Stimulated activated CD4-positive, alpha-beta T cell treated with anti-CD3 and anti-CD28 coated beads, Interleukin-2, amount 100 ng/mL, for 4 hours (primary cell): ENCODE results near the gene CDH5.
"Not testable (repeated sequence)": the region's sequence is repeated elsewhere in the genome, so short reads cannot be mapped to it uniquely, and the experiment has no call there.

ENCODE experiments used
- DNase-seq: peaks from one replicate; pipeline ENCODE4 v3.0.0-alpha.2; 2020; ENCODE audit warnings: low read depth

CDH5 gene, protein sequence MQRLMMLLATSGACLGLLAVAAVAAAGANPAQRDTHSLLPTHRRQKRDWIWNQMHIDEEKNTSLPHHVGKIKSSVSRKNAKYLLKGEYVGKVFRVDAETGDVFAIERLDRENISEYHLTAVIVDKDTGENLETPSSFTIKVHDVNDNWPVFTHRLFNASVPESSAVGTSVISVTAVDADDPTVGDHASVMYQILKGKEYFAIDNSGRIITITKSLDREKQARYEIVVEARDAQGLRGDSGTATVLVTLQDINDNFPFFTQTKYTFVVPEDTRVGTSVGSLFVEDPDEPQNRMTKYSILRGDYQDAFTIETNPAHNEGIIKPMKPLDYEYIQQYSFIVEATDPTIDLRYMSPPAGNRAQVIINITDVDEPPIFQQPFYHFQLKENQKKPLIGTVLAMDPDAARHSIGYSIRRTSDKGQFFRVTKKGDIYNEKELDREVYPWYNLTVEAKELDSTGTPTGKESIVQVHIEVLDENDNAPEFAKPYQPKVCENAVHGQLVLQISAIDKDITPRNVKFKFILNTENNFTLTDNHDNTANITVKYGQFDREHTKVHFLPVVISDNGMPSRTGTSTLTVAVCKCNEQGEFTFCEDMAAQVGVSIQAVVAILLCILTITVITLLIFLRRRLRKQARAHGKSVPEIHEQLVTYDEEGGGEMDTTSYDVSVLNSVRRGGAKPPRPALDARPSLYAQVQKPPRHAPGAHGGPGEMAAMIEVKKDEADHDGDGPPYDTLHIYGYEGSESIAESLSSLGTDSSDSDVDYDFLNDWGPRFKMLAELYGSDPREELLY

DNA sequence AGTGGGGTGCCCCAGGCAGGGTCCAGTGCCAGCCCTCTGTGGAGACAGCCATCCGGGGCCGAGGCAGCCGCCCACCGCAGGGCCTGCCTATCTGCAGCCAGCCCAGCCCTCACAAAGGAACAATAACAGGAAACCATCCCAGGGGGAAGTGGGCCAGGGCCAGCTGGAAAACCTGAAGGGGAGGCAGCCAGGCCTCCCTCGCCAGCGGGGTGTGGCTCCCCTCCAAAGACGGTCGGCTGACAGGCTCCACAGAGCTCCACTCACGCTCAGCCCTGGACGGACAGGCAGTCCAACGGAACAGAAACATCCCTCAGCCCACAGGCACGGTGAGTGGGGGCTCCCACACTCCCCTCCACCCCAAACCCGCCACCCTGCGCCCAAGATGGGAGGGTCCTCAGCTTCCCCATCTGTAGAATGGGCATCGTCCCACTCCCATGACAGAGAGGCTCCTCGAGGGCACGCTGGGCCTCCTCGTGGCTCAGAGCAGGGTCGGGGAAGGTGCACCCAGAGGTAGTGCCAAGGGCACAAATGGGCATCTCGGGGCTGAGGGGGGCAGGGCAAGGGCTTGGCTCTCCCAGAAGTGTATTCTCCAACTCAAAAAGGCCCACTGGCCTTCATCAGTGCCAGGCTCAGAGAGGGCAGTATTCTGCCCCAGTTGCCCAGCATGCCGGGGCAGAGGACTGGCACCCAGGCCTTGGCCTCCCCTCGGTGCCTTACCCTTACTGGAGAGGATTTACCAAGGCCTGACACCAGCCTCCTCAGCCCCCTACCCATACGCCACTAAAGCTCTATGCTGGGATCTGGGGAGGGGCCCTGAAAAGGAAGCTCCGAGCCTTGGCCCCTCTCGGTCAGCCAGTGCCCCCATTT lies at the start of gene CDH5:
Gene CDH5 (plus strand): TSS at position 259 of the 867 bp plus-strand sequence. CDS start 12,647 bp downstream, outside the sequence.
- DNase-seq: no peak

DNA sequence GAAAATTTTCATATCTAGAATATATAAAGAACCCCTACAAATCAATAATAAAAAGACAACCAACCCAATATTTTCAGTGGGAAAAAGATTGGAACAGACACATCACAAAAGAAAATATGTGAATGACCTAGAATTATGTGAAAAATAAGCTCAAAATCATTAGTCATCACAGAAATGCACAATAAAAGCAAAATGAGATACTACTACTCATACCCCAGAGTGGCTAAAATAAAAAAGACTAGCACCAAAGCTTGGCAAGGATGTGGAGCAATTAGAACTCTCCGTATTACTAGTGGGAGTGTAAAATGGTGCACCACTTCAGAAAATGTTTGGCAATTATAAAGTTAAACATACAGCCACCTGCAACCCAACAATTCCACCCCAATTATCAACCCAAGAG lies 48.0 kb upstream of the CDH5 start:
- no peak for DNase-seq

DNA sequence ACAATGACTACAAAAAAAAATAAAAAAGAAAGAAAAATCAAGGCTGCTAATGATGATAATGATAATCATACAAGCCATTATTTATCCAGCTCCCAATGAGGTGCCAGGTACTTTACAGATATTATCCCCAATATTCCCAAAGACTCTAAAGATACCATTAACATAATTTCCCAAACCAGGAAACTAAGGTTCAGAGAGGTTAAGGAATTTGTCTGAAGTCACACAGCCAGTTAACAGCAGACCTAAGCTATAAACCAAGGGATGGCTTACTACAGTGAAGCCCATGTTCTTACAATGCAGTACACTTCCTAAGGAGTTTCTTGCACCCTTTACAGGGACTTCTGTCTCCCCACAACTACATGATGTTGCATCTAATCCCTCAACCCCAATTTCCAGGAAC lies 45.7 kb upstream of the CDH5 start:
- DNase-seq: no peak

DNA sequence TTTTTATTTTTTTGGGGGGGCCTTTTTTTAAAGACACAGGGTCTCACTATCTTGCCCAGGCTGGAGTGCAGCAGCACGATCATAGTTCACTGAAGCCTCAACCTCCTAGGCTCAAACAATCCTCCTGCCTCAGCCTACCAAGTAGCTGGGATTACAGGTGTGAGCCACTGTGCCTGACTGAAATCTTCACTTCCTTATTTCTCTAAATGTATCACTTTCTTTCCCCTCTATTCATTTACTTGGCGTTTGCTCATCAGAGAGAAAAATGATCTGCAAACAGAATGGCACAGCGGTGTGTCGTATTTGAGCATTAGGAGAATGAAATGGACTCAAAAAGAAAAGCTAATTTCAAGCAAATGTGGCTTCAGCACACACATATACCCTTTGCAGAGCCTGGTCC lies 44.3 kb upstream of the CDH5 start:
- DNase-seq: no peak

DNA sequence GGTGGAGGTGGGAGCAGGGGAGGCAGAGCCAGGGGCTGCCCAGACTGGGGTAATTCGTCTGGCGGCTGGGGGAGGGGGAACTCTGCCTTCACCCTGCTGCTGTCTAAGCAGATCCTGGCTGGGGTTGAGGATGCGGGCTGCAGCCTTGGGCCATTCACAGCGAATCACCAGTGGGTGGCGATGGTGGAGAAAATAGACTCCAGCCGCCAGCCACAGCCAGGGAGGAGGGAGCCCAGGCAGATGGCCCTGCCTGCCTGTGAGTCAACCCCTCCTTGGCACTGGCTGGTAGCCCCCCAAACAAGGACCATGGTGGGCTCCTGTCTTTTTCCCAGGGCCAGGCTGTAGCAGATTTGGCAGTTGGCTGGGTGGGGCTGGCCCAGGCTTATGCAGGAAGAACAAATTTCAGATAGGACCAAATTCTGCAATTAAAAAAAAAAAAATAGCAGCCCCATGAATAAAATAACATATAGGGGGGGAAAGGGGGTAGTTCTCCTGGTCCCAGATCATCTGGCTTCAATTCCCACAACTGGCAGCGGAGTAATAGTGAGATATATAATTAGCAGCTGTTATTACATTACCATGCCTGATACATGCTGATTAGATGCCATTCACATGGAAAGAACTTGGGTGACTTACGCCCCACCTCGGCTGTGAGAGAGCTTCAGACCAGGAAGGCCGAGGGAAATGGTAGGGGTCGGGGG lies 41.5 kb upstream of the CDH5 start:
- DNase-seq: no peak

DNA sequence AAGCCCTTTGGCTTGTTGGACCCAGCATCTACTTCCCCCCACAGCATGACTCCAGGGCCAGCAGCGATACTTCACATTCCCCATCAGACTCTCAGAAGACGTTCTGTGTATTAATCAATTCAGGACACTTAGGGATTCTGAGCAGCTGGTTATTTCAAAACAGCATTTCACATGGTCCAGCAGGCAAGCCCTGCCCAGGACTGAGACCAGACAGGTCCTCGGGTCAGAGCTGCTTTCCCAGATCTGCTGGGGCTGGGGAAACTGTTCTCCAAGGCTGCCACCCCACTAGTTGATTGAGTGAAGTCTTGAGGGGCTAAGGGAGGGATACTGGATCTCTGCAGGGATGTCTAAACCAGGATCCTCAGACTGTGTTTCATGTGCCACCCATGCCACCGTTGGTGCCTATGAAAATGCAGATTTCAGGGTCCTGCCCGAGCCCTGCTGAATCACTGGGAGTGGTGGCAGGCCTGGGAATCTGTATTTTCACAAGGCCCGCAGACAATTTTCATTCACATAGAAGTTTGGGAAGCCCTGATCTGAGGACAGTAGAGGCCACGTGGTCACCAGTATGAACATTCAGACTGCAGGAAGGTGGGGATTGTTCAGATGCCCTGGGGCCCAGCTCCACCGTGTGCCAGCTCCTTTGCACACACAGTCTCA lies 40.6 kb upstream of the CDH5 start:
- DNase-seq: no peak

DNA sequence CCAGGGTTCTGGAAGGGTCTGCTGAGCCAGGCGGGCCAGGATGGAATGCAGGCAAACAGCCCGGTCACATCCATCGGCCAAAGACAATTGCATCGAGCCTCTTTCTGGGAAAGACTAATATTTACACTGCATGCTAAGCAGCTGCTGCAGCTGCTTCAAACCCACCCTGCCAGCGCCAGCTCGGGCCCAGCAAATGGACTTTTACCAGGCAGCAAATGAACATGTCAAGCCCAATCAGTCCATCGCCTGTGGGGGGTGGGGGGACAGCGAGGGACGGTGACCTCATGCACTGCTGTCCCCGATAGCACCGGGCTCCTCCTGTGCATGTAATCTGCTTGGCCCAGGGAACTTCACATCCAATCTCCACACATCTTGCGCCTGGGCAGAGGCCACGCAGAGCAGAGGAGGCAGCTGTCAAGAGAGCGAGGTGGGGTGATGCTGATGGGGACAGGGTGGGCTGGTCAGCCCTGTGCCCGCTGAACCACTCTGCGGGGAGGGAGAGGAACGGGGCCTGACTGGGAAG lies 39.4 kb upstream of the CDH5 start:
- no peak for DNase-seq

DNA sequence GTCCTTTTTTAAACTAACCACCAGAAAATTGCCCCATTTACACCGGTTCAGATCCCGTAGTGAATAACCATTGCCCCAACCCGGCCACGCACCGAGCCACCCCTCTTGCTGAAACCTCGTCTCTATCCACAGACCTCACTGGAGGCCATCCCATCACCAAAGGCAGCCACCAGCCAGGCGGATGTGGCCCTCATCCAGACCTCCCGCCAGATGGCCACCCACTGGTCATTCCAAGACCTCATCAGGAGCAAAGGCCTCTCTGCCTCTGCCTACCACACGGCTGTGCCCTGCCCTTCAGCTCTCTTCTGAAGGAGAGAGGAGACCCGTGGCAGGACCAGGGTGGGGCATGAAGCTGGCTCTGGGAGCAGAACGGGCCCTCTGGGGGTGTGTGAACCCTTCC lies 38.2 kb upstream of the CDH5 start:
- DNase-seq: no peak

DNA sequence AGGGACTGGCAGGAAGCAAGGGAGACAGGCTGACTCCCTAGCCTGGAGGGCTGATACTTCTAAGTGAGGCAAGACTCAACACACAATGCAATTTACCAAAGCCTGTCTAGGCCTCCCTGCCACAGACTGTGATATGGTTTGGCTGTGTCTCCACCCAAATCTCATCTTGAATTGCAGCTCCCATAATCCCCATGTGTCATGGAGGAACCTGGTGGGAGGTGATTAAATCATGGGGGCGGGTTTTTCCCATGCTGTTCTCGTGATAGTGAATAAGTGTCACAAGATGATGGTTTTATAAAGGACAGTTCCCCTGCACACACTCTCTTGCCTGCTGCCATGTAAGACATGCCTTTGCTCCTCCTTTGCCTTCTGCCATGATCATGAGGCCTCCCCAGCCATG lies 35.0 kb upstream of the CDH5 start:
- DNase-seq: not testable (repeated sequence)

DNA sequence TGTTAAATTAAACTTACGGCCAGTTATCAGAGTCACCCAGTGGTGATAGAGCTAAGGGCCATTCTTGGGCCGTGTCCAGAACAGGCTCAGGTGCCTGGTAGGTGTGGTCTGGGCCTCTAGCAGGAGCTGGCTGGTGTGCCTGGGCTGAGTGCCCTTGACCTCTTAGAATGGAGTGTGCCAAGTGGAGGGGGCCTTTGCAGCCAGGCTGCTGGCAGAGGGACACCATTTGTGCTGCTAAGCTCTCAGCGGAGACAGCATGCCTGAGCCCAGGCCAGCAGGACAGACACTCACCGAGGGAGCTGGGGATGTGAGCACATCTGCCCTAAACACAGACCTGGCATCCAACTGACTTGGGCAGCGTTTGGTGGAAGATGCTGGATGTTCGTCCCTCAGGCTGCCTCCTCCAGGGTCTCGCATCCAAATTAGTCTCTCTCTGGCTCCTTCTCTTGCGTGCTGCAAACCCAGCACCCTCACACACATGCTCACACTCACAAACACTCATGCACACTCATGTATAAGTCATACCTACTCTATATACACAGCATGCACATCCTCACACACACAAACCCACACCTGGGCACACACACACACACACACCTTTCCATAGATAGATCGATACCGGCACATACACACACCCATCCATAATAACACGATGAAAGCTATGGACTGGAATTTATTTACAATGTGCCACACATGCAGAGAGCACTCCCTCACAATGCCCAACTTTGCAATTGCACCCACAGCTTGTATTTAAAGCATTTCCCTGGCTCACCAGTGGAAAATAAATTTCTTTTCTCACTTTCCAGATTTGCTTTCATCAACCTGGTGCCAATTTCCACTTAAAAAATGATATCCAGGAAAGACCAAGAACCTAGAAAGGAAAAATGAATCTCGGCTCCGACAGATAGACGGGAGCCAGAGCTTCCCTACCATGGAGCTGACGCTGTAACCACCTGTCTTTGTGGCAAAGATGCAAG lies 33.6 kb upstream of the CDH5 start:
- DNase-seq: no peak

DNA sequence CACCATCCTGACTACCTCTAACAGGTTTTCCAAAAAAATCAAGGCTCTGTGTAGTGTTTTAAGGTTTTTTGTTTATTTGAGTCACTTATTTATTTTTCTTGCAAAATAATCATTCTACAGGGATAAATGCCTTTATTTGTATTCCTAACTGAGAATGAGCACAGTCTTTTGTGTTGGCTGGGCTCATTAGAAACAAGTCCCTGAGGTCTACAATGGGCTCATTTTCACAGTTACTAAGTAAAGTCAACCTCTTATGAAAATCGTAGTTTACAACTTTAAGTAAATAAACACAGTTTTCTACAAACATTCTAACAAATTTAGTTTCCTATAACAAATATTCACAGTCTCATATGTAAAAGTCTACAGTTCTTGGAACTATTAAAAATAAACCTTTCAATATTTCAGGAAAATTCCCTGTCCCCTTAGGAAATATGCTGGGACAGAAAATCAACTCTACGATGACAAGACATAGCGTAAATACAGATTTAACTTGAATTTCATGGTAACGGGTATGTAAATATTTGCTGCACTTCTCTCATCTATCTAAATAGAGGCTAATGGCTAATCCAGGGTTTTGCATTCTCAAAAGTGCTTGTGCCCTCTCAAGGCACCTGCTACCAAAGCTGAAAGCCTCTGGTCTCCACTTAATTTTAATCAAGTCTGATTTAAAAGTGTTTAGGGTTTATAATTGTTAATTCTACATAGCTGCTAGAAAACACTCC lies 31.5 kb upstream of the CDH5 start:
- DNase-seq: no peak

DNA sequence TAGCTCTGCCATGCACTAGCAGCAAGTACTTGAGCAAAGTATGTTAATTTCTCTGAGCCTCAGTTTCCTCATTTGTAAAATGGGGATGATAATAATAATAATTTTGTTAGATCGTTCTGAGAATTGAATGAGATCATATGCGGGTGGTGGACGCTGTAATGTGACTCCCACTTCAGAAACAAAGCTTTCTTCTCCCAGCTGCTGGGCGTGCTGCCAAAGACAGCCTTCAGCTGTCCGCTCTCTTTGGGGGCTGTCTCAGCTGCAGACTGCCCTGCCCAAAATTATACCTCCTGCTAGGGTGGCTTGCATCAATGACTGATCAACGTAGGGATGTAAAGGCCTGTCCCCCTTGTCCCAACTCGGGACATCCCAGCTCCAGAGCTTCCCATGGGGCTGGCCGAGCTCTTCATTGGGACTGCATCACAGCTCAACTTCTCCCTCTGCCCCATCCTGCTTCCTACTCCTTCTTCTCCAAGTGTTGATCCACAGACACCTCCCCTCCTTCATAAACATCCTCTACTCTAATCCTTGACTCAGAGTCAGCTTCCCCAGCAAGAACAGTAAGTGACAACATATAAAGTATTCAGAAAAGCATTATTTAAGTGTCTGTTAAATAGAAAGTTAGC lies 30.7 kb upstream of the CDH5 start:
- no peak for DNase-seq

DNA sequence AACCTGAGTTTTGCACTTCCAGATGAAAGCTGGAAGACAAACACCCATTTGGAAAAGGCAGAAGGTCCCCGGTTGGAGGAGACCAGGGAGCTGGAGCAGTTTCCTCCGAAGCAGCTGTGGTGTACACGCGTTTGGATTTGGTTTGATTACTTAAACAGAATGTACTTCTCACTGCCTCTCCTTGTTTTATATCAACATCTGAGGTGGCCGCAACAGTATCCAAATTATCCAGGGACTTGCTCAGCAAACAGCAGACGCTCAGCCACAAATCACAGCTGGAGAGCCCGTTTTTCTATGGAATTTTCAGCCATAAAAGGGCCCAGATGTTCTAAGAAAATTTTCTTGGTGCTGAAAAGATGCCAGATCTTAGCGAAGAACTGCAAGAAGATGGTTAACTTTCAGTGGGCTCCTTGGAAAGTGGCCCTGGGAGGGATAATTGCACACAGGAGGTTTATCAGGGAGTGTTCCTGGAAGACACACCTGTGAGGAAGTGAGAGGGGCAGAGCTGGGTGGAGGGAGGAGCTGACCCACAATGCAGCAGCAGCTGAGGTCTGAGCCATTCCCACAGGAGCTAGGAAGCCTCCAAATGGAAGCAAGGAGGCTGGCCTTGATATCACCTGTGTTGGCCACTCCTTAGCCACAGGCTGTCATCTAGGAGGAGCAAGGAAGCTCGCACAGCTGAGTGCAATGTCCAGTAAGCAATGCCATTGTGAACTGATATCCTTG lies 28.9 kb upstream of the CDH5 start:
- no peak for DNase-seq

DNA sequence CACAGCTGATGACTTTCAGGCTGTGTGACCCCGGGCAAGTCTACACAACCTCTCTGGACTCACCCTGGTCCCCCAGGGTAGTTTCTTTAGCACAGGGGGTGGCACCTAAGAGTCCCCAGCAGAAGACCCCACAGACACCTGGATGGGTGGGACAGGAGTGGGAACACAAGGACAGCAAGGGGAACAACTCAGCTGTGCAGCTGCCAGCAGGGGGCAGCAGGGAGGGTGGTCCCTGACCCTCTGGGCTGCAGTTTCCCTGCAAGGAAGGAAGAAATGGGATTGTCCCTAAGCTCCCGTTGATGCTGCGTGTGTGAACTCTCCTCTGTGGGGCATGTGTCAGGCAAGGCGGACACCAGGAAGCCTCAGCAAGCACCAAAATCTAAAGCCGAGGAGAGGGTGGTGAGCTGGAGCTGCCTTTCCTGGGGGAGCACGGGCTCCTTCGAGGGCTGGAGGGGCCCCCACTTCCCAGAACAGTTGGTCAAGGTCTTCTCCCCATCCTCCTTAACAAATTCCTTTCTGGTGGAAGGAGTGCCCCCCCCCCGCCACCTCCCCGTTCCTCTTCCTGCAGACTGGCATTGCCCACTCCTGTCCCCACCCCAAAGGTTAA lies 24.1 kb upstream of the CDH5 start:
- no peak for DNase-seq

DNA sequence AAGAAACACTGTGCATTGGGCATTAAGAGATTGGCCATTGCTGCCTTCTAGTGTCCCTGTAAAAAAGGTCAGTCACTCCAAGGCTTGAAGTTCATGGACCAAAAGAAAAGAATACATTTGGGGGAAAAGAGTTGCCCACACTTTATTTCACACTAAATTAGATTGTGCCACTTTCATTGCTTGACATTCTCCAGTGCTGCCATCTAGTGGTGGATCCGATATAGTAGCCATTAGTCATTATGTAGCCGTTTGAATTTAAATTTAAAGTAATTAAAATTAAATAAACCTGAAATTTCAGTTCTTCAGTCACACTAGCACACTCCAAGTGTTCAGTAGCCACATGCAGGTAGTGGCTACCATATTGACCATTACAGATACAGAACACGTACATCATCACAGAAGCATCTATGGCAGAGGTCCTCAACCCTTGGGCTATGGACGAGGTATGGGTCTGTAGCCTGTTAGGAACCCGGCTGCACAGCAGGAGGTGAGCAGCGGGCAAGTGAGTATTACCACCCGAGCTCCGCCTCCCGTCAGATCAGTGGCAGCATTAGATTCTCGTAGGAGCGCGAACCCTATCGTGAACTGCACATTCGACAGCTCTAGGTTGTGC lies 21.9 kb upstream of the CDH5 start:
- peak; percentile 14 for DNase-seq

DNA sequence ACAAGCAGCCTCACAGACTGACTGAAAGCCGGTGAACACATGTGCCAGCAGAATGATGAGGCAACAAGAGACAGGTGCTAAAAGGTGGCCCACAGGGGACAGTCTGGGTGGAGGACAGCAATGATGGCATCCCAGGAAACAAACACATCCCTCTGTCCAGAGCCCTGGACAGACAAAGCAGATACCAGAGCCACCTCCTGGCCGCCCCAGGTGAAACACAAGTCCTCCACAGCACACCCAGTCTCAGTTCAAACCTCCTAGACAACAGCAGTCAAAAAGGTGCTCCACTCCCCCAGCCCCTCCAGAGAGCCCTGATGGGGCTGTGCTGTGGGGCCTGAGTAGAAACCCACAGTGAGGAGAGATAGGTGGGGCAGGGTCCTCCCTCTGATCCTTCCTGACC lies 20.3 kb upstream of the CDH5 start:
- no peak for DNase-seq

DNA sequence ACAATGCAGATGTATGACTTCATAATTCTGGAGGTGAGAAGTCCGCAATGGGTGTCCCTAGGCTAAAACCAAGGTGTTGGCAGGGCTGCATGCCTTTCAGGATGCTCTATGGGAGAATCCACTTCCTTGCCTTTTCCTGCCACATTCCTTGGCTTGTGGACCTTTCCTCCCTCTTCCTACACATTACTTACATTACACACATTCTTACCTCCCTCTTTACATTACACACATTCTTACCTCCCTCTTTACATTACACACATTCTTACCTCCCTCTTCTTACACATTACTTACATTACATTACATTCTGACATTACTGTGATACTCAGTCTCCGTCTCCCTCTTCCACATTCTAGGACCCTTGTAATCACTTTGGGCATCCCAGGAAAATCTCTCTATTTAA lies 14.2 kb upstream of the CDH5 start:
- no peak for DNase-seq
